ENCODE results near the gene TBC1D10A. TPM values are rescaled to one million over a fixed set of nuclear protein-coding genes. Genes with fewer than 3 reads are reported as not detected.

The TBC1D10A gene
- total and polyA plus RNA-seq, 11 donors = 4.3 to 10.1 (median 7.1) TPM

DNA sequence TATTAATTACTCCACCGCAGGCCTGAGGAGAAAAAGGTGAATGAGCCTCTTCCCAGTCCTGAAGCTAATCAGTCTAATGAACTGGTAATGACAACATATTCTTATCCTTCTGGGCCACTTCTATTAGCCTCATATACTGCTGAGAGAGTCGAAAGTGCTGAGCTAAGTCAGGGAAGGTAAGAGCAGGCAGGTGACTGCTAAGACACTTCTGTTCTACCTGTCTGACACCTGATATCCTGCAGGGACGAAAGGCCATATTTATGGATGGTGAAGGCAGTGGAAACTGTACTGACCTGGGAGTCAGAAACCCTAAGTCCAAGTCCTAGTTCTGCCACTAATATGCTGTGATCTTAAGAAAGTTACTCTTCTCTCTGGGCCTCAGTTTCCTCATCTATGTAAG lies 3.5 kb downstream of the TBC1D10A start:
- H3K27me3 ChIP-seq = no peaks in the 10 kb centered on the region
- TF ChIP-seq, protein P1, sequence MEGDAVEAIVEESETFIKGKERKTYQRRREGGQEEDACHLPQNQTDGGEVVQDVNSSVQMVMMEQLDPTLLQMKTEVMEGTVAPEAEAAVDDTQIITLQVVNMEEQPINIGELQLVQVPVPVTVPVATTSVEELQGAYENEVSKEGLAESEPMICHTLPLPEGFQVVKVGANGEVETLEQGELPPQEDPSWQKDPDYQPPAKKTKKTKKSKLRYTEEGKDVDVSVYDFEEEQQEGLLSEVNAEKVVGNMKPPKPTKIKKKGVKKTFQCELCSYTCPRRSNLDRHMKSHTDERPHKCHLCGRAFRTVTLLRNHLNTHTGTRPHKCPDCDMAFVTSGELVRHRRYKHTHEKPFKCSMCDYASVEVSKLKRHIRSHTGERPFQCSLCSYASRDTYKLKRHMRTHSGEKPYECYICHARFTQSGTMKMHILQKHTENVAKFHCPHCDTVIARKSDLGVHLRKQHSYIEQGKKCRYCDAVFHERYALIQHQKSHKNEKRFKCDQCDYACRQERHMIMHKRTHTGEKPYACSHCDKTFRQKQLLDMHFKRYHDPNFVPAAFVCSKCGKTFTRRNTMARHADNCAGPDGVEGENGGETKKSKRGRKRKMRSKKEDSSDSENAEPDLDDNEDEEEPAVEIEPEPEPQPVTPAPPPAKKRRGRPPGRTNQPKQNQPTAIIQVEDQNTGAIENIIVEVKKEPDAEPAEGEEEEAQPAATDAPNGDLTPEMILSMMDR (IDR thresholded peaks at IDR 0.05) = no peak
- TF ChIP-seq POLR2A (IDR thresholded peaks at IDR 0.05) = no peak
- no peak overlapping the region for H3K27ac ChIP-seq

DNA sequence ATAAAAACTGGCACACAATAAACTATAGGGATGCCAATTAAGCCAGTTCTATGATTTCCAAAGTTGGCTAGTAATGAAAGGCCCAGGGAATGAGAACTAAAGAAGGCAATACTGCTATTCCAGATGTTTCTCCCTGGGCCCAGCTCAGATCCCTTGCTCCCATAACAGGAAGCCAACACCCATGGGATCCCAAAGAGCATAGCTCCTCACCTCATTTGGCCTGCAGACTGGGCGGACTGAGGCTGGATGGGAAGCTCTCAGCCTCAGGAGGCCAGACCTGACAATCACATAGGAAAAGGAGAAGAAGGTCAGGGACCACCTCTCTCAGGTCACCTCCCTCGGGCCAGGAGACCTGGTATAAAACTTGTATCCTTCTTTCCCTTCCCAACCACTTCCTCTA lies 5.3 kb downstream of the TBC1D10A start:
- intact Hi-C loops (cut with DNase I) = loop anchor here in 2 of 10 donors (5.0 kb wide), 2 partner anchors 34 to 1014 kb away; partner anchors contain the start of genes CASTOR1 (in 1 of the 2) and GAS2L1 (in 1 of the 2)
- DNase-seq = peak in 3 of 5 donors; percentile 45 to 65 (median 45)

More for the DNA sequence above, 3.5 kb downstream of the TBC1D10A start:
- peaks cover 0 to 22% (median 0%) of the 10 kb centered on the region in 9 donors for H3K36me3 ChIP-seq
- H3K4me3 ChIP-seq = no peak overlapping the region
- H3K9me3 ChIP-seq = no peaks in the 10 kb centered on the region
- intact Hi-C loops (cut with DNase I) = loop anchor here in 2 of 10 donors (5.0 kb wide), 2 partner anchors 36 to 1016 kb away; partner anchors contain the start of genes CASTOR1 (in 1 of the 2) and GAS2L1 (in 1 of the 2)
- WGBS, 4 donors = 92 to 96% (median 95%) methylated on average over 3 of the region's 3 CpGs
- ATAC-seq (no peak), DNase-seq (no peak)
- H3K4me1 ChIP-seq = peaks cover 14 to 86% (median 72%) of the 10 kb centered on the region in 12 donors

GRCh38 chr22:30320021-30320556 lies 6.7 kb downstream of the TBC1D10A start:
- TF ChIP-seq, protein P1 (IDR thresholded peaks at IDR 0.05) = no peak
- no peak for TF ChIP-seq POLR2A (IDR thresholded peaks at IDR 0.05)
- 91 to 98% (median 93%) methylated on average over 3 of the region's 3 CpGs for WGBS, 4 donors
- H3K27me3 ChIP-seq = no peaks in the 10 kb centered on the region
- DNase-seq = no peak
- ATAC-seq = no peak
- intact Hi-C loops (cut with DNase I) = loop anchor here in 2 of 10 donors (5.0 kb wide), 2 partner anchors 33 to 1013 kb away; partner anchors contain the start of genes CASTOR1 (in 1 of the 2) and GAS2L1 (in 1 of the 2)
- peaks cover 0 to 31% (median 0%) of the 10 kb centered on the region in 9 donors for H3K36me3 ChIP-seq
- H3K9me3 ChIP-seq = no peaks in the 10 kb centered on the region
- H3K4me3 ChIP-seq = no peak overlapping the region
- H3K4me1 ChIP-seq = peaks cover 13 to 100% (median 69%) of the 10 kb centered on the region in 12 donors
- peak overlapping the region in 8 of 12 donors; percentile 18 to 71 (median 50) for H3K27ac ChIP-seq

More for the DNA sequence above, 5.3 kb downstream of the TBC1D10A start:
- Histone ChIP-seq H3K4me3 (no peak overlapping the region), H3K4me1 (peaks cover 14 to 95% (median 72%) of the 10 kb centered on the region in 12 donors), H3K9me3 (no peaks in the 10 kb centered on the region), H3K27me3 (no peaks in the 10 kb centered on the region), H3K36me3 (peaks cover 0 to 29% (median 0%) of the 10 kb centered on the region in 9 donors), H3K27ac (peak overlapping the region in 11 of 12 donors; percentile 26 to 70 (median 60))
- WGBS, 4 donors = 45 to 69% (median 53%) methylated on average over 2 of the region's 2 CpGs
- ATAC-seq = peak in 1 of 4 donors; percentile 49
- TF ChIP-seq, protein P1 (IDR thresholded peaks at IDR 0.05) = no peak
- TF ChIP-seq POLR2A (IDR thresholded peaks at IDR 0.05) = no peak

- intact Hi-C loops (cut with DNase I) = no loop called here
- H3K4me1 ChIP-seq = peaks cover 13 to 100% (median 61%) of the 10 kb centered on the region in 12 donors
- WGBS, 4 donors = 58 to 67% (median 65%) methylated on average over 7 of the region's 7 CpGs
- H3K9me3 ChIP-seq = no peaks in the 10 kb centered on the region
- ATAC-seq (peak; percentile 14 to 66 (median 48)), DNase-seq (no peak)
- no peak overlapping the region for H3K4me3 ChIP-seq
- no peak for TF ChIP-seq POLR2A (IDR thresholded peaks at IDR 0.05)
- TF ChIP-seq, protein P1 (IDR thresholded peaks at IDR 0.05) = peak in 1 of 12 donors; percentile 21
- H3K27me3 ChIP-seq = no peaks in the 10 kb centered on the region
- peak overlapping the region in 11 of 12 donors; percentile 24 to 71 (median 44) for H3K27ac ChIP-seq
- H3K36me3 ChIP-seq = peaks cover 0 to 31% (median 0%) of the 10 kb centered on the region in 9 donors
Measured at GRCh38 chr22:30318799-30319419, 7.8 kb downstream of the TBC1D10A start.
